ENCODE measurements around the gene CISH.

The CISH gene

GRCh38 chr3:50580683-50581458 is 30.7 kb downstream of the CISH start:
- TF ChIP-seq TOX (CRISPR knock-in tag; IDR thresholded peaks at IDR 0.05; ENCODE audit: borderline replicate concordance) (no peak), RARB (CRISPR knock-in tag; IDR thresholded peaks at IDR 0.05) (no peak), BACH2 (CRISPR knock-in tag; IDR thresholded peaks at IDR 0.05; ENCODE audit: borderline replicate concordance) (no peak), GLIS3 (CRISPR knock-in tag; IDR thresholded peaks at IDR 0.05) (no peak), OSR1 (CRISPR knock-in tag; IDR thresholded peaks at IDR 0.05) (no peak)
- TF ChIP-seq, protein P1, sequence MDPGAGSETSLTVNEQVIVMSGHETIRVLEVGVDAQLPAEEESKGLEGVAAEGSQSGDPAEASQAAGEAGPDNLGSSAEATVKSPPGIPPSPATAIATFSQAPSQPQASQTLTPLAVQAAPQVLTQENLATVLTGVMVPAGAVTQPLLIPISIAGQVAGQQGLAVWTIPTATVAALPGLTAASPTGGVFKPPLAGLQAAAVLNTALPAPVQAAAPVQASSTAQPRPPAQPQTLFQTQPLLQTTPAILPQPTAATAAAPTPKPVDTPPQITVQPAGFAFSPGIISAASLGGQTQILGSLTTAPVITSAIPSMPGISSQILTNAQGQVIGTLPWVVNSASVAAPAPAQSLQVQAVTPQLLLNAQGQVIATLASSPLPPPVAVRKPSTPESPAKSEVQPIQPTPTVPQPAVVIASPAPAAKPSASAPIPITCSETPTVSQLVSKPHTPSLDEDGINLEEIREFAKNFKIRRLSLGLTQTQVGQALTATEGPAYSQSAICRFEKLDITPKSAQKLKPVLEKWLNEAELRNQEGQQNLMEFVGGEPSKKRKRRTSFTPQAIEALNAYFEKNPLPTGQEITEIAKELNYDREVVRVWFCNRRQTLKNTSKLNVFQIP (CRISPR knock-in tag; IDR thresholded peaks at IDR 0.05; ENCODE audit: borderline replicate concordance, low read depth) = no peak
- ATAC-seq = no peak

- no peak for ATAC-seq
- TF ChIP-seq CSRNP3 (CRISPR knock-in tag; IDR thresholded peaks at IDR 0.05) (no peak), ESRRG (CRISPR knock-in tag; IDR thresholded peaks at IDR 0.05) (no peak), ZNF8 (CRISPR knock-in tag; IDR thresholded peaks at IDR 0.05) (no peak), TCF4 (CRISPR knock-in tag; IDR thresholded peaks at IDR 0.05; ENCODE audit: borderline replicate concordance) (no peak), SNAI2 (CRISPR knock-in tag; IDR thresholded peaks at IDR 0.05) (no peak)
- TF ChIP-seq, protein P1 (CRISPR knock-in tag; IDR thresholded peaks at IDR 0.05; ENCODE audit: borderline replicate concordance, low read depth) = no peak
- TF ChIP-seq, protein P2, sequence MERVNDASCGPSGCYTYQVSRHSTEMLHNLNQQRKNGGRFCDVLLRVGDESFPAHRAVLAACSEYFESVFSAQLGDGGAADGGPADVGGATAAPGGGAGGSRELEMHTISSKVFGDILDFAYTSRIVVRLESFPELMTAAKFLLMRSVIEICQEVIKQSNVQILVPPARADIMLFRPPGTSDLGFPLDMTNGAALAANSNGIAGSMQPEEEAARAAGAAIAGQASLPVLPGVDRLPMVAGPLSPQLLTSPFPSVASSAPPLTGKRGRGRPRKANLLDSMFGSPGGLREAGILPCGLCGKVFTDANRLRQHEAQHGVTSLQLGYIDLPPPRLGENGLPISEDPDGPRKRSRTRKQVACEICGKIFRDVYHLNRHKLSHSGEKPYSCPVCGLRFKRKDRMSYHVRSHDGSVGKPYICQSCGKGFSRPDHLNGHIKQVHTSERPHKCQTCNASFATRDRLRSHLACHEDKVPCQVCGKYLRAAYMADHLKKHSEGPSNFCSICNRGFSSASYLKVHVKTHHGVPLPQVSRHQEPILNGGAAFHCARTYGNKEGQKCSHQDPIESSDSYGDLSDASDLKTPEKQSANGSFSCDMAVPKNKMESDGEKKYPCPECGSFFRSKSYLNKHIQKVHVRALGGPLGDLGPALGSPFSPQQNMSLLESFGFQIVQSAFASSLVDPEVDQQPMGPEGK (CRISPR knock-in tag; IDR thresholded peaks at IDR 0.05; ENCODE audit: borderline replicate concordance) = no peak
Measured at GRCh38 chr3:50577348-50577747, 34.2 kb downstream of the CISH start.

GRCh38 chr3:50575372-50575771 is 36.2 kb downstream of the CISH start:
- ATAC-seq = no peak
- TF ChIP-seq RARB (CRISPR knock-in tag; IDR thresholded peaks at IDR 0.05) = no peak
- TF ChIP-seq ZNF70 (CRISPR knock-in tag; IDR thresholded peaks at IDR 0.05) = no peak
- TF ChIP-seq ZFP30 (CRISPR knock-in tag; IDR thresholded peaks at IDR 0.05) = no peak
- TF ChIP-seq CSDC2 (CRISPR knock-in tag; IDR thresholded peaks at IDR 0.05) = no peak

DNA sequence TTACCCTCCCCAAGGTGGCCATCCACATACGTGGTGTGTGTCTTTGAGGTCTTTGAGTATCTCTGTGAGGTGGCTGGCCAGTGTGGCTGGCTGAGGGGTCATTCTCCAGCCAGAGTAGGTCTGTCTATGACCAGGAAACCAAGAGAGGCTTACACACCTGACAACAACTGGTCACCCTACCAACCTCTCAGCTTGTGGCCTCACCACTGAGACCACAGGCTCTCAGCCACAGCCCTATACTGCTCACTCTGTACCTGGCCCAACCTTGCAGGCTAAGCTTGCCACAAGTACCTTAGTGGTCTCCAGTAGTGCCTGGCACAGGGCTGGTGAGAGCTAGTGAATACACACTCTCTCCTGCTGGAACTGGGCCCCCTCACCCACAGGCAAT is 37.1 kb downstream of the CISH start:
- no peak for TF ChIP-seq ZNF8 (CRISPR knock-in tag; IDR thresholded peaks at IDR 0.05)
- TF ChIP-seq CSRNP3 (CRISPR knock-in tag; IDR thresholded peaks at IDR 0.05) = no peak
- no peak for TF ChIP-seq GLIS3 (CRISPR knock-in tag; IDR thresholded peaks at IDR 0.05)
- TF ChIP-seq ZC3H10 (CRISPR knock-in tag; IDR thresholded peaks at IDR 0.05) = no peak
- TF ChIP-seq ESRRG (CRISPR knock-in tag; IDR thresholded peaks at IDR 0.05) = no peak
- no peak for ATAC-seq
